Psoas muscle (tissue), 8 donors: ENCODE measurements around the gene RPUSD1. TPM values are rescaled to one million over a fixed set of nuclear protein-coding genes. Genes with fewer than 3 reads are reported as not detected.

Experiments used
- ATAC-seq, 4 donors: fragments of 200-7000 bp; cut with Tn5 transposase; one replicate each; pipeline ENCODE4 v1.9.1; 2020; ENCODE audit warnings: moderate library complexity in 3 of 4, mild to moderate bottlenecking in 2 of 4
- DNase-seq, 2 donors: peaks; one replicate each; pipeline ENCODE4 v3.0.0-alpha.2; 2020
- H3K27ac ChIP-seq: fragments of 200-600 bp; one replicate; pipeline ENCODE4 v1.8.0; 2022
- H3K27me3 ChIP-seq, 3 donors: fragments of 200-600 bp in 1 of 3; one replicate each; pipeline versions ENCODE4 v1.6.1 to v1.8.0; 2013 to 2022; ENCODE audit warnings: low read length in 2 of 3, mild to moderate bottlenecking in 2 of 3, moderate library complexity in 1 of 3; ENCODE audit not compliant: insufficient read depth in 3 of 3
- H3K36me3 ChIP-seq, 2 donors: fragments of 200-600 bp in 1 of 2; one replicate each; pipeline versions ENCODE4 v1.6.1 to v1.8.0; 2013 to 2022; ENCODE audit warnings: low read depth in 1 of 2, mild to moderate bottlenecking in 1 of 2, moderate library complexity in 1 of 2; ENCODE audit not compliant: insufficient read depth in 1 of 2
- H3K4me1 ChIP-seq: fragments of 200-600 bp; one replicate; pipeline ENCODE4 v1.8.0; 2022
- H3K4me3 ChIP-seq: fragments of 200-600 bp; one replicate; pipeline ENCODE4 v1.8.0; 2022; ENCODE audit warnings: mild to moderate bottlenecking
- H3K9me3 ChIP-seq: fragments of 200-600 bp; one replicate; pipeline ENCODE4 v1.8.0; 2022
- WGBS, 3 donors: extraction: QIAGEN DNeasy Blood & Tissue Kit; methylation state at CpG; one replicate each; pipeline versions ENCODE4 v1.1.6 to v1.1.7; 2013; 5-methylcytosine and 5-hydroxymethylcytosine counted together
- intact Hi-C, 2 donors: fragments of 100-400 bp; cut with DNase I; formaldehyde crosslinking; loops; one replicate each; pipeline versions ENCODE4 v1.11.0 to v1.14.2; 2022
- polyA plus RNA-seq, 3 donors: library from polyadenylated mRNA; stranded (reverse); fragments of 200-250 nt; gene quantifications; one replicate each; pipeline ENCODE4 v1.2.3, GENCODE V29; 2013
- total RNA-seq, 4 donors: library from RNA; stranded (reverse); fragmentation: NEBNext Ultra II Directional in 2 of 4; extraction: Animal tissue kit (Norgen Biotek cat#: 25700) in 2 of 4; gene quantifications; one replicate each; pipeline versions ENCODE4 v1.2.1 to v1.2.4, GENCODE V29; 2021 to 2023
- TF ChIP-seq, protein P1 (sequence below): fragments of 200-600 bp; IDR thresholded peaks from one replicate; pipeline ENCODE4 v1.8.0; 2022; ENCODE audit warnings: antibody characterized with exemption
- donor health status: healthy with polysubstance abuse.
- donor health status: DM: no; HTN: no; CAD: no; lungs with moderate emphysema.
- donor health status: Bipolar disorder and iron deficiency.
- donor health status: healthy.
- donor health status: DM: yes; HTN: yes; CAD: no.
- donor health status: DM: no; HTN: no; CAD: no.
- donor health status: DM: no; HTN: no; CAD: no.
- donor health status: DM: yes; HTN: yes; CAD: no.

RPUSD1 gene
- total and polyA plus RNA-seq, 7 donors, result 4.4 to 25.7 (median 10.9) TPM

DNA sequence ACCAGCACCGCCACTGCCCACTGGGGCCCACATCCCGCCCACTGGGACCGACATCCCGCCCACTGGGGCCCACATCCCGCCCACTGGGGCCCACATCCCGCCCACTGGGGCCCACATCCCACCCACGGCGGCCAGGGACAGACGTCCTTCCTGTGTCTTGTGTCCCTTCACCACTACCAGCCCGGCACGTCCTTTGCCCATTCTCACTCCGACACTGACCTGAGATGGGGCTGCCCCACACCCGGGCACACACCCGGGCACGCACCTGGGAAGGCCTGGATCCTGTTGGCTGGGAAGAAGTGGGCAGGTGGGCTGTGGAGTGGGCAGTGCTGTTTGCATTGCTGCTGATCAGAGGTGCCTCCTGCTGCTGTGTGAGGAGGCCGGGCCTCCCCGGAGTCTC, 40.7 kb upstream of the RPUSD1 start:
- no peak for ATAC-seq
- no peak overlapping the region for H3K4me3 ChIP-seq
- H3K4me1 ChIP-seq, result no peaks in the 10 kb centered on the region
- DNase-seq, result no peak
- 83 to 91% (median 89%) methylated on average over 13 to 17 of the region's 17 CpGs for WGBS, 3 donors
- H3K27ac ChIP-seq, result no peak overlapping the region
- H3K27me3 ChIP-seq, result peaks cover 0 to 52% (median 19%) of the 10 kb centered on the region in 3 donors
- no peaks in the 10 kb centered on the region for H3K36me3 ChIP-seq
- TF ChIP-seq, protein P1, sequence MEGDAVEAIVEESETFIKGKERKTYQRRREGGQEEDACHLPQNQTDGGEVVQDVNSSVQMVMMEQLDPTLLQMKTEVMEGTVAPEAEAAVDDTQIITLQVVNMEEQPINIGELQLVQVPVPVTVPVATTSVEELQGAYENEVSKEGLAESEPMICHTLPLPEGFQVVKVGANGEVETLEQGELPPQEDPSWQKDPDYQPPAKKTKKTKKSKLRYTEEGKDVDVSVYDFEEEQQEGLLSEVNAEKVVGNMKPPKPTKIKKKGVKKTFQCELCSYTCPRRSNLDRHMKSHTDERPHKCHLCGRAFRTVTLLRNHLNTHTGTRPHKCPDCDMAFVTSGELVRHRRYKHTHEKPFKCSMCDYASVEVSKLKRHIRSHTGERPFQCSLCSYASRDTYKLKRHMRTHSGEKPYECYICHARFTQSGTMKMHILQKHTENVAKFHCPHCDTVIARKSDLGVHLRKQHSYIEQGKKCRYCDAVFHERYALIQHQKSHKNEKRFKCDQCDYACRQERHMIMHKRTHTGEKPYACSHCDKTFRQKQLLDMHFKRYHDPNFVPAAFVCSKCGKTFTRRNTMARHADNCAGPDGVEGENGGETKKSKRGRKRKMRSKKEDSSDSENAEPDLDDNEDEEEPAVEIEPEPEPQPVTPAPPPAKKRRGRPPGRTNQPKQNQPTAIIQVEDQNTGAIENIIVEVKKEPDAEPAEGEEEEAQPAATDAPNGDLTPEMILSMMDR, result no peak
- intact Hi-C loops, result no loop called here
- no peaks in the 10 kb centered on the region for H3K9me3 ChIP-seq

DNA sequence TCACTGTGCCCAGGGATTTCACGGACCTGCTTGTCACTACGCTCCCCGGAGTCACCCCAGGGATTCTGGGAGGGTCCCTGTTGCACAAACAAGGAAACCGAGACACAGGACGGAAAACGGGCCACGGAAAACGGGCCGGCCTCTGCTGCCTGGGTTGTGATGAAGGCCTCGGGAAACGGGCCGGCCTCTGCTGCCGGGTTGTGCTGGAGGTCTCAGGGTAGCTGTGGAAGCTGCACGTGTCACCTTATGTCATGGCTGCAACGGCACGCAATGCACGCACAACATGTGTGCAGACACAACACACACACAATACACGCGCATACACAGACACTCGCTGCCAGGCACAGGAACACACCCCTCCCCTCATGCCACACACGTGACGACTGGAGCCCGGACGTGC, 39.3 kb upstream of the RPUSD1 start:
- intact Hi-C loops, result no loop called here
- Histone ChIP-seq H3K27me3 (peaks cover 0 to 43% (median 20%) of the 10 kb centered on the region in 3 donors), H3K4me1 (no peaks in the 10 kb centered on the region)

DNA sequence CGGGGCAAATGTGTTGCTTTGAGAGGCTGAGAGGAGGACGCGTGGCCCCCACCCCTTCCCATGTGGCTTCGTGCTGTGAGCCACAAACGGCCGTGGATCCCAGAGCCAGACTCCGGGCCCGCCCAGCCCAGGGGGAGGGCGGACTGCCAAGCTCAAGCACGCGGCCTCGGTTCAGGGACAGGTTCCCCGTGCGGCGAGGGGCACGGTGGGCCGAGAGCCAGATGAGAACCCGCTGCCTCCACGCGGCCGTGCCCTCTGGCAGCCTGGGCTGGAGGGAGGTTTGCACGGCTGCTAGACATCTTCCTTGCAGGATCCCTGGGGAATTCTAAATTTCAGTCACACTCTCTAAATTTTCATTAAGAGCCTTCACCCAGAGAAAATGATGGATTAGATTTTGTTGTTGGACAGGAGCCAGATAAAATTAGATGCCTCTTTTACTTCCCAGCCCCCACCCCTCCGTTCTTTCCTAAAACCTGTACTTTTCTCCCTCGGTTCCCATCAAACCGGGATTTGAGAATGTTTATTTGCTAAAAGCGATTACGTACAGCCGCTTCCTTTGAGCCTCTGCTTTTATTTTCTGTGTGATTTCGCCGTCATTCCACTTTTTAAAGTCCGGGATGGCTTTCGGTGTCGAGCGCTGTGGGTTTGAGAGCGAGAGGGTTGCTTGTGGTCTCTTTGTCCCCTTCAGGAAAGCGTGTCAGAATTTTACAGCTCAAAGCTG, 37.3 kb upstream of the RPUSD1 start:
- intact Hi-C loops, result no loop called here
- peaks cover 0 to 38% (median 22%) of the 10 kb centered on the region in 3 donors for H3K27me3 ChIP-seq
- H3K4me3 ChIP-seq, result no peak overlapping the region

More for the DNA sequence above, 39.3 kb upstream of the RPUSD1 start:
- H3K27ac ChIP-seq, result no peak overlapping the region
- H3K36me3 ChIP-seq, result no peaks in the 10 kb centered on the region
- ATAC-seq (no peak), DNase-seq (no peak)
- H3K4me3 ChIP-seq, result no peak overlapping the region
- 89 to 91% (median 90%) methylated on average over 24 of the region's 24 CpGs for WGBS, 3 donors
- no peaks in the 10 kb centered on the region for H3K9me3 ChIP-seq
- TF ChIP-seq, protein P1, result no peak

DNA sequence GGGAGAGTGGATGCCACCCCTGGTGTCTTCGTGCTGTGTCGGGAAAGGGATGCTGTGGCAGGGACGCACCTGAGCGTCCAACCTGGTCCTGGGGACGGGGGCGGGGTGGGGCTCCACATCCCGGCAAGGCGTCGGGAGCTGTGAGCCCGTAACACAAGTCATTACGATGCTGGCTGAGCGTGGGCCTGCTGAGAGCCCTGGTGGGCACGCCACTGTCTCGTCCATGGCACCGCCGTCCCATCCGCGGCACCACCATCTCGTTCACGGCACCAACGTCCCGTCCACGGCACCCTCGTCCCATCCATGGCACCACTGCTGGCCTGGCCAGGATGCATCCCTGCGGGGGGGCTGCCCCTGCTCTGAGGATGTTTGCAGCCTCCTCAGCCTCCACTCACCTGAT, 36.4 kb upstream of the RPUSD1 start:
- 84 to 90% (median 87%) methylated on average over 23 to 25 of the region's 25 CpGs for WGBS, 3 donors
- intact Hi-C loops, result no loop called here
- H3K27ac ChIP-seq, result no peak overlapping the region
- TF ChIP-seq, protein P1, result no peak
- no peak for ATAC-seq
- H3K27me3 ChIP-seq, result peaks cover 0 to 37% (median 22%) of the 10 kb centered on the region in 3 donors
- DNase-seq, result no peak
- H3K36me3 ChIP-seq, result no peaks in the 10 kb centered on the region
- no peaks in the 10 kb centered on the region for H3K4me1 ChIP-seq
- no peak overlapping the region for H3K4me3 ChIP-seq
- H3K9me3 ChIP-seq, result no peaks in the 10 kb centered on the region

More for the DNA sequence above, 37.3 kb upstream of the RPUSD1 start:
- ATAC-seq (no peak), DNase-seq (peak in 1 of 2 donors; percentile 46)
- 14 to 27% (median 19%) methylated on average over 33 to 36 of the region's 36 CpGs for WGBS, 3 donors
- no peaks in the 10 kb centered on the region for H3K36me3 ChIP-seq
- H3K27ac ChIP-seq, result no peak overlapping the region
- H3K4me1 ChIP-seq, result no peaks in the 10 kb centered on the region
- TF ChIP-seq, protein P1, result no peak
- H3K9me3 ChIP-seq, result no peaks in the 10 kb centered on the region
